A673 (cell line): ENCODE data around the gene CHD9NB. TPM values are rescaled to one million over a fixed set of nuclear protein-coding genes. Genes with fewer than 3 reads are reported as not detected.
"Not testable (repeated sequence)": the region's sequence is repeated elsewhere in the genome, so short reads cannot be mapped to it uniquely, and the experiment has no call there.

Experiments used
- BruUV-seq: library from RNA; stranded (reverse); fragments of 400-500 nt; replicated peaks from 2 replicates; lab custom pipeline; 2021; lab: Mats Ljungman, UMichigan
- CTCF ChIA-PET: fragments of 300-600 bp; sonication (Branson Sonifier 250); formaldehyde crosslinking; loops from one replicate; lab custom pipeline; 2022; ENCODE audit warnings: antibody characterized with exemption; lab: Charles Lee
- POLR2A ChIA-PET: fragments of 300-600 bp; sonication (Branson Sonifier 250); formaldehyde crosslinking; loops from one replicate; lab custom pipeline; 2022; ENCODE audit warnings: antibody characterized with exemption; ENCODE audit not compliant: low non-redundant PET; lab: Charles Lee
- DNase-seq: peaks from one replicate; pipeline ENCODE4 v3.0.0-alpha.2; 2015; ENCODE audit warnings: low spot score
- H3K27ac ChIP-seq: fragments of 200-600 bp; sonication (generic); 2 replicates; pipeline ENCODE4 v1.5.1; 2016; ENCODE audit warnings: mixed run types, low read depth, mild to moderate bottlenecking, mixed read lengths, antibody characterized with exemption, low read length; ENCODE audit not compliant: poor library complexity, severe bottlenecking
- H3K27me3 ChIP-seq: fragments of 200-600 bp; sonication (generic); replicated peaks from 2 replicates; pipeline ENCODE4 v1.6.1; 2017; ENCODE audit warnings: mixed run types, low read depth, mild to moderate bottlenecking, mixed read lengths, antibody characterized with exemption, low read length; ENCODE audit not compliant: insufficient read depth, poor library complexity
- H3K36me3 ChIP-seq: fragments of 200-600 bp; sonication (generic); 2 replicates; pipeline ENCODE4 v1.6.1; 2016; ENCODE audit warnings: mixed run types, mild to moderate bottlenecking, mixed read lengths, antibody characterized with exemption, low read length; ENCODE audit not compliant: insufficient read depth, poor library complexity, severe bottlenecking
- H3K4me1 ChIP-seq: fragments of 200-600 bp; sonication (generic); 2 replicates; pipeline ENCODE4 v1.6.1; 2017; ENCODE audit warnings: mixed run types, mild to moderate bottlenecking, mixed read lengths, antibody characterized with exemption, low read length; ENCODE audit not compliant: insufficient read depth, poor library complexity, severe bottlenecking
- H3K4me3 ChIP-seq: fragments of 200-600 bp; sonication (generic); 2 replicates; pipeline ENCODE4 v1.5.1; 2016; ENCODE audit warnings: low read depth, mixed run types, mild to moderate bottlenecking, mixed read lengths, low read length; ENCODE audit not compliant: poor library complexity, severe bottlenecking
- H3K9me3 ChIP-seq: fragments of 200-600 bp; sonication (generic); 2 replicates; pipeline ENCODE4 v1.6.1; 2016; ENCODE audit warnings: mixed run types, low read depth, mild to moderate bottlenecking, mixed read lengths, antibody characterized with exemption, low read length; ENCODE audit not compliant: poor library complexity, severe bottlenecking
- EZH2 ChIP-seq: fragments of 200-600 bp; sonication (generic); IDR thresholded peaks from 2 replicates; pipeline ENCODE4 v1.6.1; 2017; ENCODE audit warnings: borderline replicate concordance, low read depth, mild to moderate bottlenecking, mixed read lengths, antibody characterized with exemption, low read length; ENCODE audit not compliant: poor library complexity, severe bottlenecking
- intact Hi-C: fragments of 100-400 bp; cut with micrococcal nuclease; formaldehyde crosslinking; loops from one replicate; pipeline ENCODE4 v1.10.0; 2022; ENCODE audit not compliant: unreplicated experiment
- total RNA-seq: library from RNA; stranded (reverse); gene quantifications from 2 replicates; pipeline ENCODE4 v1.2.3, GENCODE V29; 2021
- TF ChIP-seq, protein P1 (sequence below): fragments of 300-800, 200-600 bp; sonication (generic); conservative IDR thresholded peaks from 2 replicates; pipeline ENCODE4 v1.5.1; 2017; ENCODE audit warnings: low read depth, mild to moderate bottlenecking, antibody characterized with exemption, low read length, moderate library complexity, mixed read lengths

Gene CHD9NB
- total RNA-seq, 1 experiment from 2014 or later: 3.8 TPM

DNA sequence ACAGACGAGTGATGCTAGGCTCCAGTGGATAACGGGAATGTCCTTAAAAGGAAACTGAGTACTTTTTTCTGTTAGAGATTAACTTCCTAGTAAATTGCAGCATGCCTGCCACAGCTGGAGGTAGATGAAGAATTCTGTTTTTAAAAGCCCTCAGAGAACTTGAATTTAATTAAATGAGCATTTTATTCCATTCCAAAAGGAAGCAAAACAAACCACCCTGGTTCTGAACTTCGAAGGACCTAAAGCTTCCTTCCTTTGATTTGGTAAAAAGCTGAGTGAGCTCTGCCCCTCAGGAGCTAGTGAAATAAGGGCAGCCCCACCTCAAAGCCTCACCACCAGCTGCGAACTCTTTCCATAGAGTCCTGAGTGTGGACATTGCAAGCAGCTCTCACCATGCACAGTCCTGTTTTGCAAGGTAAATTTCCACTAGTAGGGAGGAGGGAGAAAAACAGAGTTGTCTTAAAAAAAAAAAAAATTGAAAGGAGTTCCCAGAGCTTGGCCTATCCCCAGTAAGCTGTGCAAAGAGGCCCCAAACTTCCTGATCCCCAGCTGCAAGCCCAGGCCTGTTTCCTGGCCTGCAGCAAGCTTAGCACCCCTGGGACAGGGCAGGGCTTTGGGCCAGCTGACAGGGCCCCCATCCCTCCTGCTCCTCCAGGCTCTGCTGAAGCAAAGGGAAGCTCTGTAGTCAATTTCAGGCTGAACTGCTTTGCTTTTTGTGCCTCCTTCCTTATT is 11.2 kb downstream of the CHD9NB start:
- no peak for TF ChIP-seq EZH2
- TF ChIP-seq, protein P1, sequence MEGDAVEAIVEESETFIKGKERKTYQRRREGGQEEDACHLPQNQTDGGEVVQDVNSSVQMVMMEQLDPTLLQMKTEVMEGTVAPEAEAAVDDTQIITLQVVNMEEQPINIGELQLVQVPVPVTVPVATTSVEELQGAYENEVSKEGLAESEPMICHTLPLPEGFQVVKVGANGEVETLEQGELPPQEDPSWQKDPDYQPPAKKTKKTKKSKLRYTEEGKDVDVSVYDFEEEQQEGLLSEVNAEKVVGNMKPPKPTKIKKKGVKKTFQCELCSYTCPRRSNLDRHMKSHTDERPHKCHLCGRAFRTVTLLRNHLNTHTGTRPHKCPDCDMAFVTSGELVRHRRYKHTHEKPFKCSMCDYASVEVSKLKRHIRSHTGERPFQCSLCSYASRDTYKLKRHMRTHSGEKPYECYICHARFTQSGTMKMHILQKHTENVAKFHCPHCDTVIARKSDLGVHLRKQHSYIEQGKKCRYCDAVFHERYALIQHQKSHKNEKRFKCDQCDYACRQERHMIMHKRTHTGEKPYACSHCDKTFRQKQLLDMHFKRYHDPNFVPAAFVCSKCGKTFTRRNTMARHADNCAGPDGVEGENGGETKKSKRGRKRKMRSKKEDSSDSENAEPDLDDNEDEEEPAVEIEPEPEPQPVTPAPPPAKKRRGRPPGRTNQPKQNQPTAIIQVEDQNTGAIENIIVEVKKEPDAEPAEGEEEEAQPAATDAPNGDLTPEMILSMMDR: no peak
- Histone ChIP-seq H3K27ac (peak overlapping the region; percentile 82), H3K27me3 (no peaks in the 10 kb centered on the region), H3K9me3 (no peaks in the 10 kb centered on the region), H3K36me3 (no peaks in the 10 kb centered on the region), H3K4me3 (peak overlapping the region; percentile 21), H3K4me1 (peaks cover 50% of the 10 kb centered on the region)
- ChIA-PET CTCF (interaction anchor here (1.0 kb wide), 1 partner anchor 14 kb away, joined by 3 read pairs; the partner anchor contains the start of gene CHD9), POLR2A (no interaction called here)
- DNase-seq: peak; percentile 91
- intact Hi-C loops: no loop called here
- BruUV-seq: no TSS peak

DNA sequence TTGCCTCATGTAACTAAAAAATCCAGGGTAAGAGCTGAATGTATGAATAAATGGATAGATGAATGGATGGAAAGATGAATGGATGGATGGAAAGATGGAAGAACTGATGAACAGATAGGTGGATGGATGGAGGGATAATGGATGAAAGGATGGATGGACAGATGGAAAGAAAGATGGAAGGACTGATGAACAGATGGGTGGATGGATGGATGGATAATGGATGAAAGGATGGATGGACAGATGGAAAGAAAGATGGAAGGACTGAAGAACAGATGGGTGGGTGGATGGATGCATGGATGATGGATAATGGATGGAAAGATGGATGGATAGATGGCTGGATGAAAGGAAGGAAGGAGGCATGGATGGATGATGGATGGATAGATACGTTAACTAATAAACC is 11.9 kb downstream of the CHD9NB start:
- Histone ChIP-seq H3K4me1 (peaks cover 48% of the 10 kb centered on the region), H3K9me3 (no peaks in the 10 kb centered on the region), H3K36me3 (no peaks in the 10 kb centered on the region), H3K27ac (peak overlapping the region; percentile 82), H3K4me3 (no peak overlapping the region), H3K27me3 (no peaks in the 10 kb centered on the region)
- CTCF ChIA-PET: no interaction called here
- TF ChIP-seq EZH2: no peak
- TF ChIP-seq, protein P1: no peak
- DNase-seq: no peak
- POLR2A ChIA-PET: no interaction called here
- no TSS peak for BruUV-seq
- intact Hi-C loops: no loop called here

DNA sequence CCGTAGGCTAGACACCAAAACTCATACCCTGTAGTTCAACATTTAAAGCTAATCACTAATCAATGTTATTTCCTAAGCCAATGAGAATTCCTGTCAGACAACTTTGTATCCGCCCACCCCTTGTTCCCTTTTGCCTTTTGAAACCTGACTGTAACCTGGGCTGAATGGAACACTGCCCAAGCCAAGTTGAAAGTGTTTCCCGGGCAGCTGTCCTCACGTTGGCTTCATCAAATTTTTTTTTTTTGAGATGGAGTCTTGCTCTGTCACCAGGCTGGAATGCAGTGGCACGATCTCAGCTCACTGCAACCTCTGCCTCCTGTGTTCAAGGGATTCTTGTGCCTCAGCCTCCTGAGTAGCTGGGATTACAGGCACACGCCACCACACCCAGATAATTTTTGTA is 16.0 kb downstream of the CHD9NB start:
- POLR2A ChIA-PET, DNase-seq, intact Hi-C loops, H3K27me3 ChIP-seq, H3K9me3 ChIP-seq, H3K4me3 ChIP-seq, H3K27ac ChIP-seq, H3K36me3 ChIP-seq, BruUV-seq: not testable (repeated sequence)
- CTCF ChIA-PET: interaction anchor here (1.2 kb wide), 1 partner anchor 14 kb away, joined by 3 read pairs; no protein-coding TSS in a partner anchor
- peaks cover 12% of the 10 kb centered on the region for H3K4me1 ChIP-seq
